Suppressor macrophage treated with lipopolysaccharide for 1 hour (primary cell): ENCODE results near the gene MESP1.
"Not testable (repeated sequence)": the region's sequence is repeated elsewhere in the genome, so short reads cannot be mapped to it uniquely, and the experiment has no call there.

Experiments
- DNase-seq, 3 donors: peaks; one replicate each; pipeline ENCODE4 v3.0.0-alpha.2; 2020 to 2022

Gene MESP1, protein sequence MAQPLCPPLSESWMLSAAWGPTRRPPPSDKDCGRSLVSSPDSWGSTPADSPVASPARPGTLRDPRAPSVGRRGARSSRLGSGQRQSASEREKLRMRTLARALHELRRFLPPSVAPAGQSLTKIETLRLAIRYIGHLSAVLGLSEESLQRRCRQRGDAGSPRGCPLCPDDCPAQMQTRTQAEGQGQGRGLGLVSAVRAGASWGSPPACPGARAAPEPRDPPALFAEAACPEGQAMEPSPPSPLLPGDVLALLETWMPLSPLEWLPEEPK

GRCh38 chr15:89750560-89751542 is at the start of gene MESP1:
Gene MESP1, minus strand, starts transcription at chr15:89751249. Its CDS starts 18 bp downstream, at chr15:89751231.
- peak; percentile 96 to 97 (median 97) for DNase-seq

DNA sequence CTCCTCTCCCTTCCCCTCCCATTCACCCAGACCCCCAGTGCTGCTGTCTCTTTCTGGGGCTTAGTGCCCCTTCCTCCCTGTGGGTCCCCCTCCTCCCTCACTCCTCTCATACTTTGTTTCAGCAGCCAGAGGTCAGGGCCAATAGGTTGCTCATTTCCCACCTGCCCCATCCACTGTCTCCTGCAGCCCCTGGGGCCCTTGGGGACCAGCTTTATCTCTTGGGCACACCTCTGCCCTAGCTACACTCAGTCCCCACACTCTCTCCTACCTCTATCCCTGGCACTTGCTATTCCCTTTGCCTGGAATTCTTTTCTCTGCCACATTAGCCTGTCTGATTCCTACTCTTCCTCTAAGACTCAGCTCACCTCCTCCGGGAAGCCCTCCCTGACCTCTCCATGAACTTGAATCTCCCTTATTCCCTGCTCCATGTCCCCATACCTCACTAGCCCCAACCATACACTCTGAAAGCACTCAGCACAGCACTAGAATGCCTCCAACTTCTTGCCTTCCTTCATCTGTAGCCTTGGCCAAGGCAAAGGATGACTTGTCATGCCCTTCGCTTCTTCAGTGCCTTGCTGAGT is 49.0 kb upstream of the MESP1 start:
- DNase-seq, result no peak

GRCh38 chr15:89799011-89799911 is 48.2 kb upstream of the MESP1 start:
- DNase-seq, result no peak

DNA sequence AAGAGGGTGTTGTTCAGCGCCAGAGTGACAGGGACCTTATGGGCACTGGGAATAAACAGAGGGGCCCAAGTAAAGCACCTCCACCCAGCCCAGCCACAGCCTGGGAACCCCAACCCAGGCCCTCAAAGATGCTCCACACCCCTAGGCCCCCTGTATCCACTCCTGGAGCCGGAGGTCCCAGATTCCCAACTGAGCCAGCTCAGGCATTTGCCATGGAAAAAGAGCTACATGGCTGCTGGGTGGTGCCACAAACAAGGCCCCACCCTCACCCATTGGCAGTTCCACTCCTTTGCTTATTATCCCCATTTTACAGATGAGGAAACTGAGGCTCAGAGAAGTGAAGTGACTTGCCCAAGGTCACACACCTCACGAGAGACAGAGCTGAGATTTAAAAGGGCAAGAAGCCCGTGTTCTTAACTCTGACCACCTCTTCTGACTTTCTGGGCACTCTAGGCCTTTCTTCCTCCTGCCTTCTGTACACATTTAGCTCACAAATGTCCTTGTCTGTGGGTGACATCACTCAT is 46.7 kb upstream of the MESP1 start:
- no peak for DNase-seq

DNA sequence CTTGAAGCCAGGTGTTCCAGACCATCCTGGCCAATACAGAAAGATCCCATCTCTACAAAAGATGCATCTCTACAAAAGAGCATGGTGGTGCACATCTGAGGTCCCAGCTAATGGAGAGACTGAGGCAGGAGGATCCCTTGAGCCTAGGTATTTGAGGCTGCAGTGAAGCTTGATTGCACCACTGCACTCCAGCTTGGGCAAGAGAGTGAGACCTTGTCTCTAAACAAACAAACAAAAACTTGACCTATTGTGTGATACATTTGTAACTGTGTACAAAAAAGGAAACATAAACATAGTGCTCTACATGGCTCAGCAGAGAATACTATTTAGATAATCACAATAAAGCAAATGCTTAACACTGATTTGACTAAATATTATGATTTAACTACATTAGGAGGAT is 44.9 kb upstream of the MESP1 start:
- no peak for DNase-seq

- DNase-seq, result no peak
Observed at GRCh38 chr15:89794627-89795241, 43.7 kb upstream of the MESP1 start.

GRCh38 chr15:89792106-89792805 is 41.2 kb upstream of the MESP1 start:
- no peak for DNase-seq

DNA sequence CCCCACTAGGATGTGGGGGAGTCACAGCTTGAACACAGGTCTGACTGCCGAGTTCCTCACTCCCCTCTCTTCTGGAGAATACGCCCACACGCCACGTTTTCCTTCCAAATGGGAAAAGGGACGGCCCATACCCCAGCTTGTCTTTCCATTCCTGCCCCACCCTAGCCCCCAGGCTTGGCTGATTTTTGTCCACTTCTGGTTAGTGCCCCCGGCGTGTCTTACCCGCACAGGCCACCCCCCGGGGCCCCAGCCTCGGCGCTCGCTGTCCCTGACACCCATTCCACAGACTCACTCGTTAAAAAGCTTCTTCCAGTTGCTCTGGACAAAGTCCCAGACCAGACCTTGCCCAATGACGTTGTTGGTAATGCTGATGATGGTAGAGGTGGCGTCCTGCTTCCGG is 39.6 kb upstream of the MESP1 start:
- no peak for DNase-seq

- no peak for DNase-seq
Observed at GRCh38 chr15:89790206-89790605, 39.2 kb upstream of the MESP1 start.

- not testable (repeated sequence) for DNase-seq
Observed at GRCh38 chr15:89788585-89788984, 37.5 kb upstream of the MESP1 start.

DNA sequence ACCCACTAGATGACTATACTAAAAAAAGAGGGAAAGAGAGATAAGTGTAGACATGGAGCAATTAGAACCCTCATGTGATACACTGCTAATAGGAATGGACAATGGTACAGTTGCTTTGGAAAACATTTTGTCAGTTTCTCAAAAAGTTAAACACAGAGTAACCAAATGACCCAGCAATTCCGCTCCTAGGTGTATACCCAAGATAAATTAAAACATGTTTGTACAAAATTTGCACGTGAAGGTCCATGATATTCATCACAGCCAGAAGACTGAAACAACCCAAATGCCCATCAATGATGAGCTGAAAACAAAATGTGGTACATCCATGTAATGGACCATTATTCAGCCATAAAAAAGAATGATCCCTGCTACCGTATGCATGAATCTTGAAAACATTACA is 36.9 kb upstream of the MESP1 start:
- no peak for DNase-seq

GRCh38 chr15:89785774-89786140 is 34.7 kb upstream of the MESP1 start:
- no peak for DNase-seq

GRCh38 chr15:89785064-89785773 is 34.2 kb upstream of the MESP1 start:
- no peak for DNase-seq

DNA sequence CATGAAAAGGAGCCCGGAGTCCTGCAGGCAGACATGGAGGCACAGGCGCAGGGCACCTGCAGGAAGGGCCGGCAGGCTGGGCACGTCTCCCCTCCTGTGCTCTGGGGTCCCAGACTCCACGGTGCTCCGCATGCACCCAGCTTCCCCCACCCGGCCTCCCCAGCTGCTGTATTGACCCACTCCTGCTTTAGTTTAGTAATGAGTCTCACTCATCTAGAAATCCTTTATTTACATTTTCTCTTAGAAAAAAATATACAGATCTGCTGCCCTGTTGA is 33.6 kb upstream of the MESP1 start:
- no peak for DNase-seq

DNA sequence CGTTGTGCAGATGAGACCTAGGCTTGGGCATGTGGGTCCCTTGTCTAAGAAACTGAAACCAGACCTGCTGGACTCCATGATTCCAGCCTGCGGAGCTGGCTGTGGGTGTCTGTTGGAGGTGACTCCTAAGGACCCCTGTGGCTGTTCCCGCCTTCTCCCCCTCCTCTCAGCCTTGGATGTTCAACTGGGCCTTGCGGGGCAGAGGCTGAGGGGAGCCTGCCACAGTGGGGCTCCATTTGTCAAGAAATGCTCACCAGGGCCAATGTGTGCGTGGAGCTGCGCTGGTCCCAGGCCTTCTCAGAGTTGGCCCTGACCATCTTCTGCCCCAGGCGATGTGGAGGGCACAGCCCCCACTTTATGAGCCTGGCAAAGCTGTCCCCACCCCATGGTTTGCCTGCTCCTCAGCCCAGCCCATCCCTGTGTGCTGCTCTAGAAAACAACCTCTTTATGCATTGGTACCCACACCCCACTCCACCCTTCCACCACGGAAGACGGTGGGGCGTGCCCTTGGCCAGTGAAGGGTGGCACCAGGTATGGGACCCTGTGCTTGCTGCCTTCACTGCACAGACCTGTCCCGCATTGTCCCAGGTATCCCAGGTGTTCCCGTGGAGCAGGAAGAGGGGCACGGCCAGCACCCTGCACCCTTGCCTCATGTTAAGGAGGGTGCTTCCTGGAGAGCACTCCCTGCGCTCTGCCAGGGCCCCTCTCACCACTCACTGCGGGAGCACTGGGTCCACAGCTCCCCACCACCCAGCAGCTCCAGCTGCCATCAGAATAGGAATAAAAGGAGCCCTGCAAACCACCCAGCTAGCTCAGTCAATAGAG is 33.0 kb upstream of the MESP1 start:
- DNase-seq, result no peak

GRCh38 chr15:89783111-89783860 is 32.2 kb upstream of the MESP1 start:
- no peak for DNase-seq

GRCh38 chr15:89782619-89782950 is 31.5 kb upstream of the MESP1 start:
- peak; percentile 90 to 97 (median 95) for DNase-seq

GRCh38 chr15:89781891-89782618 is 31.0 kb upstream of the MESP1 start:
- peak; percentile 86 to 92 (median 89) for DNase-seq

DNA sequence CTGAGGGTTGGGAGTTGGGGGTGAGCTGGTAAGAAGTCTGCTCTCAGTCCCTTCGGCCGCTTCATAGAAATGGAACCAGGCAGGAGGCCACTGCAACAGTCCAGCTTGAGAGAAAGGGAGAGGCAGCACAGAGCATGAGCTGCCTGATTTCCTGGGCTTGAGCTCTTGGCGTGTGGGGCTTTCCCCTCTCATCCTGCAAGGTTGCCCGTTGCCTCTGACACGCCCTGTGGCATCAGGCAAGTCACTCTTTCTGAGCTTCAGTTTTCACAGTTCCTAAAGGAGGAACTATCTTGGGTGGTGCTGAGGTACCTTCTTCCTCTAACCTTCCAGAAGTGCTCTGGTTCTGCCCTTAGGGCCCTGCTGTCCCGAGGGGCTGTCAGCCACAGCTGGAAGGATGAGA is 30.0 kb upstream of the MESP1 start:
- peak; percentile 91 to 94 (median 91) for DNase-seq
